ENCODE data around the gene PFKFB3. TPM values are rescaled to one million over a fixed set of nuclear protein-coding genes. Genes with fewer than 3 reads are reported as not detected.

PFKFB3 gene
- total and polyA plus RNA-seq, 2 of the 13 experiments (the other 11 are each of a cell fraction or from before 2014, with no cell fraction given): 1.2 to 13.3 TPM

GRCh38 chr10:6158276-6158675 lies 44.5 kb upstream of the PFKFB3 start (continued):
- TF ChIP-seq NR1H2 (CRISPR knock-in tag; IDR thresholded peaks at IDR 0.05; ENCODE audit: borderline replicate concordance, low read depth): no peak

GRCh38 chr10:6161921-6162320 lies 40.8 kb upstream of the PFKFB3 start:
- FAIRE-seq (no peak), ATAC-seq (no peak), DNase-seq (ENCODE audit: low spot score) (no peak)
- 39% methylated on average over 3 of the region's 3 CpGs for WGBS (ENCODE audit: low lambda C conversion rate)
- H3K27ac ChIP-seq (ENCODE audit: extremely low read length, insufficient read depth, low read length): no peak overlapping the region
- H3K27me3 ChIP-seq (ENCODE audit: control insufficient read depth in 1 of 2, insufficient read depth in 2 of 2, low read length in 2 of 2): no peaks in the 10 kb centered on the region
- TF ChIP-seq ARNTL (CRISPR knock-in tag; IDR thresholded peaks at IDR 0.05) (no peak), ZNF639 (CRISPR knock-in tag; conservative IDR thresholded peaks at IDR 0.05) (no peak), NRL (CRISPR knock-in tag; IDR thresholded peaks at IDR 0.05; ENCODE audit: borderline replicate concordance) (no peak), ZKSCAN1 (IDR thresholded peaks at IDR 0.05; ENCODE audit: low read length) (no peak), MED1 (CRISPR knock-in tag; IDR thresholded peaks at IDR 0.05) (no peak), ZNF557 (CRISPR knock-in tag; IDR thresholded peaks at IDR 0.05) (no peak), KDM6A (CRISPR knock-in tag; IDR thresholded peaks at IDR 0.05; ENCODE audit: low read depth) (no peak), RBAK (CRISPR knock-in tag; IDR thresholded peaks at IDR 0.05) (no peak)
- H3K4me1 ChIP-seq (ENCODE audit: insufficient read depth, low read length): no peaks in the 10 kb centered on the region
- no peaks in the 10 kb centered on the region for H3K36me3 ChIP-seq (replicated peaks in 1 of 2; ENCODE audit: control insufficient read depth in 1 of 2, insufficient read depth in 2 of 2, low read length in 2 of 2)
- no peak overlapping the region for H3K9ac ChIP-seq (ENCODE audit: insufficient read depth, low read depth, low read length)
- no peak overlapping the region for H3K4me2 ChIP-seq (ENCODE audit: low read depth, low read length)
- H3K9me3 ChIP-seq (ENCODE audit: low read length): no peaks in the 10 kb centered on the region
- POLR2A ChIA-PET: no interaction called here
- no peak overlapping the region for H2AFZ ChIP-seq (ENCODE audit: low read length)
- CTCF ChIA-PET (ENCODE audit: low intra/inter-chr PET ratio, low total read pairs): no interaction called here
- BruUV-seq (replicated peaks): no TSS peak
- intact Hi-C loops (cut with micrococcal nuclease; ENCODE audit: unreplicated experiment): no loop called here
- no peaks in the 10 kb centered on the region for H4K20me1 ChIP-seq (ENCODE audit: insufficient read depth, low read length)
- in situ Hi-C loops (cut with HindIII; ENCODE audit: extremely low pct_ligation_motif_present, low pct_unique_long_range_greater_than_20kb): no loop called here
- H3K4me3 ChIP-seq (replicated peaks in 1 of 3; ENCODE audit: insufficient read depth in 1 of 3, low read depth in 2 of 3, low read length in 3 of 3): no peak overlapping the region
- no peaks in the 10 kb centered on the region for H3K79me2 ChIP-seq (ENCODE audit: insufficient read depth, low read length)
